Osteocyte (in vitro differentiated cells): Measurements from ENCODE around the gene MX1. TPM values are rescaled to one million over a fixed set of nuclear protein-coding genes. Genes with fewer than 3 reads are reported as not detected.

Experiments used
- DNase-seq: peaks from one replicate; pipeline ENCODE4 v3.0.0; 2021; ENCODE audit warnings: mixed read lengths; ENCODE audit not compliant: unreplicated experiment; ENCODE audit errors: extremely low spot score
- H3K27ac Mint-ChIP-seq: one replicate; pipeline ENCODE4 v1.8.0; 2021; ENCODE audit warnings: mild to moderate bottlenecking, mixed read lengths; ENCODE audit not compliant: unreplicated experiment
- H3K27me3 Mint-ChIP-seq: one replicate; pipeline ENCODE4 v1.8.0; 2021; ENCODE audit warnings: mixed read lengths; ENCODE audit not compliant: unreplicated experiment
- H3K36me3 Mint-ChIP-seq: one replicate; pipeline ENCODE4 v1.8.0; 2021; ENCODE audit warnings: mixed read lengths; ENCODE audit not compliant: unreplicated experiment
- H3K4me1 Mint-ChIP-seq: one replicate; pipeline ENCODE4 v1.8.0; 2021; ENCODE audit warnings: mixed read lengths; ENCODE audit not compliant: unreplicated experiment
- H3K4me3 Mint-ChIP-seq: one replicate; pipeline ENCODE4 v1.8.0; 2021; ENCODE audit warnings: mild to moderate bottlenecking, moderate library complexity, mixed read lengths; ENCODE audit not compliant: unreplicated experiment
- H3K9me3 Mint-ChIP-seq: one replicate; pipeline ENCODE4 v1.8.0; 2021; ENCODE audit warnings: mixed read lengths; ENCODE audit not compliant: unreplicated experiment
- CTCF ChIP-seq: fragments of 200-600 bp; sonication (generic); IDR thresholded peaks from 2 replicates; pipeline ENCODE4 v1.5.0; 2021; ENCODE audit warnings: antibody characterized with exemption, mild to moderate bottlenecking, moderate library complexity
- total RNA-seq: library from RNA; stranded (reverse); gene quantifications from 2 replicates; pipeline ENCODE4 v1.2.1, GENCODE V29; 2021

Gene MX1
- total RNA-seq, 1 donor from 2014 or later: 4.0 TPM

GRCh38 chr21:41466024-41466820 is 40.2 kb downstream of the MX1 start:
- peaks cover 45% of the 10 kb centered on the region for H3K4me1 Mint-ChIP-seq
- H3K36me3 Mint-ChIP-seq: peaks cover 2% of the 10 kb centered on the region
- H3K27ac Mint-ChIP-seq: no peak overlapping the region

GRCh38 chr21:41470054-41470453 is 44.0 kb downstream of the MX1 start:
- H3K36me3 Mint-ChIP-seq: peaks cover 2% of the 10 kb centered on the region
- H3K27me3 Mint-ChIP-seq: no peaks in the 10 kb centered on the region
- peak overlapping the region; percentile 15 for H3K27ac Mint-ChIP-seq
- TF ChIP-seq CTCF: no peak
- no peak for DNase-seq
- H3K4me3 Mint-ChIP-seq: no peak overlapping the region
- H3K9me3 Mint-ChIP-seq: no peaks in the 10 kb centered on the region
- peaks cover 41% of the 10 kb centered on the region for H3K4me1 Mint-ChIP-seq

More at GRCh38 chr21:41466024-41466820, 40.2 kb downstream of the MX1 start:
- DNase-seq: no peak
- no peaks in the 10 kb centered on the region for H3K9me3 Mint-ChIP-seq
- no peak for TF ChIP-seq CTCF
- no peak overlapping the region for H3K4me3 Mint-ChIP-seq
- H3K27me3 Mint-ChIP-seq: no peaks in the 10 kb centered on the region

- no peak overlapping the region for H3K27ac Mint-ChIP-seq
- H3K36me3 Mint-ChIP-seq: no peaks in the 10 kb centered on the region
- no peaks in the 10 kb centered on the region for H3K9me3 Mint-ChIP-seq
- no peak overlapping the region for H3K4me3 Mint-ChIP-seq
- H3K4me1 Mint-ChIP-seq: peaks cover 27% of the 10 kb centered on the region
- TF ChIP-seq CTCF: no peak
- peaks cover 7% of the 10 kb centered on the region for H3K27me3 Mint-ChIP-seq
- DNase-seq: no peak
Measured at GRCh38 chr21:41472753-41473548, 46.9 kb downstream of the MX1 start.

- Mint-ChIP-seq H3K4me1 (peaks cover 16% of the 10 kb centered on the region), H3K9me3 (no peaks in the 10 kb centered on the region), H3K36me3 (no peaks in the 10 kb centered on the region), H3K27me3 (peaks cover 12% of the 10 kb centered on the region), H3K27ac (no peak overlapping the region), H3K4me3 (no peak overlapping the region)
- no peak for DNase-seq
- no peak for TF ChIP-seq CTCF
Measured at GRCh38 chr21:41475714-41476420, 49.8 kb downstream of the MX1 start.
